Measurements from ENCODE around the gene FADD.

DNA sequence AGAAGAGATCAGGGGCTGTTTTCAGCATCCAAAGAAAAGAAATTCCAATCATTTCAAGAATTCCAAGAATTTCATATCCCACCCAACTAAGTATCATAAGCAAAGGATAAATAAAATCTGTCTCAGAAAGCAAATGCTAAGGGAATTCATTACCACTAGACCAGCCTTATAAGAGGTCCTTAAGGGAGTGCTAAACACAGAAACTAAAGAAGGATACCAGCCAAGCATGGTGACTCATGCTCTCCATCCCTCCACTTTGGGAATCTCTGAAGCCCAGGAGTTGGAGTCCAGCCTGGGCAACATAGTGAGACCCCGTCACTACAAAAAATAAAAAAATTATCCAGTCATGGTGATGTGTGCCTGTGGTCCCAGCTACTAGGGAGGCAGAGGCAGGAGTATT lies 17.8 kb downstream of the FADD start:
- TF ChIP-seq, protein P1, sequence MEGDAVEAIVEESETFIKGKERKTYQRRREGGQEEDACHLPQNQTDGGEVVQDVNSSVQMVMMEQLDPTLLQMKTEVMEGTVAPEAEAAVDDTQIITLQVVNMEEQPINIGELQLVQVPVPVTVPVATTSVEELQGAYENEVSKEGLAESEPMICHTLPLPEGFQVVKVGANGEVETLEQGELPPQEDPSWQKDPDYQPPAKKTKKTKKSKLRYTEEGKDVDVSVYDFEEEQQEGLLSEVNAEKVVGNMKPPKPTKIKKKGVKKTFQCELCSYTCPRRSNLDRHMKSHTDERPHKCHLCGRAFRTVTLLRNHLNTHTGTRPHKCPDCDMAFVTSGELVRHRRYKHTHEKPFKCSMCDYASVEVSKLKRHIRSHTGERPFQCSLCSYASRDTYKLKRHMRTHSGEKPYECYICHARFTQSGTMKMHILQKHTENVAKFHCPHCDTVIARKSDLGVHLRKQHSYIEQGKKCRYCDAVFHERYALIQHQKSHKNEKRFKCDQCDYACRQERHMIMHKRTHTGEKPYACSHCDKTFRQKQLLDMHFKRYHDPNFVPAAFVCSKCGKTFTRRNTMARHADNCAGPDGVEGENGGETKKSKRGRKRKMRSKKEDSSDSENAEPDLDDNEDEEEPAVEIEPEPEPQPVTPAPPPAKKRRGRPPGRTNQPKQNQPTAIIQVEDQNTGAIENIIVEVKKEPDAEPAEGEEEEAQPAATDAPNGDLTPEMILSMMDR (IDR thresholded peaks at IDR 0.05): no peak
- no peak for TF ChIP-seq POLR2A (IDR thresholded peaks at IDR 0.05)

Measured in tibial nerve (tissue), 3 donors.